ENCODE data around the gene FXR2.

- TF ChIP-seq CTCF (IDR thresholded peaks at IDR 0.05) (no peak), EZH2 (IDR thresholded peaks at IDR 0.05) (no peak), EZH2phosphoT487 (IDR thresholded peaks at IDR 0.05) (no peak)
These were observed 33.8 kb downstream of the FXR2 start for GRCh38 chr17:7580604-7581575.
